Dermis lymphatic vessel endothelial cell (primary cell): ENCODE measurements around the gene TMEM247. TPM values are rescaled to one million over a fixed set of nuclear protein-coding genes. Genes with fewer than 3 reads are reported as not detected.

Experiments
- total RNA-seq: library from RNA; depleted of rRNA; stranded (reverse); fragments of >200 nt; gene quantifications from 2 replicates; pipeline ENCODE4 v1.2.1, GENCODE V29; 2014

The TMEM247 gene
- not detected in 2 replicates for total RNA-seq

DNA sequence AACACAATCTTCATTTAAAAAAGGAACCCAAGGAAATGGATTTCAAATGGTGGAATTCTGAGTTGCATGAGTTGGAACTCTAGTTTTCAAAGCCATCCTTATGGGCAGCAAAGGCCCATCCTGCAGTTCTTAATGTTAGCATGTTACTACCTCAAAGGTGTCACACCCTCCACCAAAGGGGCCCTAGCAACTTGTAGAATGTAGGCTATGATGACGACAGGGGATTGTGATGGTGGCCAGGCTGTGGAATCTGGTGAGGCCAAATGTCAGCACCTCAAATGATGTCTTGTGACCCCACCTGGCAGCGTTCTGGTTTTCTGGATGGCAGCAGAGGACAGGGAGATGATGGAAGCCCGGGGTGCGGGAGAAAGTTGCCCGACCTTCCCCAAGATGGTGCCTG is at the start of gene TMEM247:
TSS of gene TMEM247 (plus strand) at position 301 of the 400 bp plus-strand sequence.

Other genes with a start within 250 kb of the TMEM247 start
- 105 and 167 TPM in 2 replicates for gene EPAS1, start 182.2 kb upstream of the TMEM247 start, total RNA-seq
- gene RHOQ, start 62.9 kb downstream of the TMEM247 start, total RNA-seq, result 14.5 and 19.8 TPM in 2 replicates
- 1.5 and 1.7 TPM in 2 replicates for gene ATP6V1E2, start 63.0 kb downstream of the TMEM247 start, total RNA-seq
- 13.1 TPM in 2 replicates for gene PIGF, start 137.5 kb downstream of the TMEM247 start, total RNA-seq
- gene CRIPT, start 137.7 kb downstream of the TMEM247 start, total RNA-seq, result 14.1 and 19.9 TPM in 2 replicates
- 35.1 and 42.4 TPM in 2 replicates for gene SOCS5, start 219.7 kb downstream of the TMEM247 start, total RNA-seq